ENCODE data around the gene RUFY2.

- no peak for TF ChIP-seq POLR2A (IDR thresholded peaks at IDR 0.05)
- peak in 5 of 7 experiments; percentile 53 to 67 (median 60) for TF ChIP-seq CTCF (IDR thresholded peaks at IDR 0.05)
- no peak for TF ChIP-seq EP300 (IDR thresholded peaks at IDR 0.05)
Measured at GRCh38 chr10:68348265-68348741, 58.8 kb downstream of the RUFY2 start.

All from stomach (tissue), 4 donors.